Activated CD8-positive, alpha-beta memory T cell treated with anti-CD3 and anti-CD28 coated beads for 4 hours (primary cell): ENCODE data around the gene HCCS.
"Not testable (repeated sequence)": the region's sequence is repeated elsewhere in the genome, so short reads cannot be mapped to it uniquely, and the experiment has no call there.

Source experiments
- DNase-seq, 2 donors: peaks; one replicate each; pipeline ENCODE4 v3.0.0-alpha.2; 2020; ENCODE audit warnings: low read depth in 2 of 2

The HCCS gene

DNA sequence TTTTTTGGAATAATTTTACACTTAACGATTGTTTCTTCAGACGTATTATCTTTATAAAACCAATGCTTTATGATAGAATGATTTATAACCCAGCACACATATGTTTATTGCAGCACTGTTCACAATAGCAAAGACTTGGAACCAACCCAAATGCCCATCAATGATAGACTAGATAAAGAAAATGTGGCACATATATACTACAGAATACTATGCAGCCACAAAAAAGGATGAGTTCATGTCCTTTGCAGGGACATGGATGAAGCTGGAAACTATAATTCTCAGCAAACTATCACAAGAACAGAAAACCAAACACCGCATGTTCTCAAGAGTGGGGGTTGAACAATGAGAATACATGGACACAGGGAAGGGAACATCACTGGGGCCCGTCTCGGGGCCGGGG, 12.0 kb downstream of the HCCS start:
- DNase-seq, result not testable (repeated sequence)

- no peak for DNase-seq
Measured at GRCh38 chrX:11124112-11124511, 13.0 kb downstream of the HCCS start.

GRCh38 chrX:11125060-11125459, 13.9 kb downstream of the HCCS start:
- DNase-seq, result no peak

DNA sequence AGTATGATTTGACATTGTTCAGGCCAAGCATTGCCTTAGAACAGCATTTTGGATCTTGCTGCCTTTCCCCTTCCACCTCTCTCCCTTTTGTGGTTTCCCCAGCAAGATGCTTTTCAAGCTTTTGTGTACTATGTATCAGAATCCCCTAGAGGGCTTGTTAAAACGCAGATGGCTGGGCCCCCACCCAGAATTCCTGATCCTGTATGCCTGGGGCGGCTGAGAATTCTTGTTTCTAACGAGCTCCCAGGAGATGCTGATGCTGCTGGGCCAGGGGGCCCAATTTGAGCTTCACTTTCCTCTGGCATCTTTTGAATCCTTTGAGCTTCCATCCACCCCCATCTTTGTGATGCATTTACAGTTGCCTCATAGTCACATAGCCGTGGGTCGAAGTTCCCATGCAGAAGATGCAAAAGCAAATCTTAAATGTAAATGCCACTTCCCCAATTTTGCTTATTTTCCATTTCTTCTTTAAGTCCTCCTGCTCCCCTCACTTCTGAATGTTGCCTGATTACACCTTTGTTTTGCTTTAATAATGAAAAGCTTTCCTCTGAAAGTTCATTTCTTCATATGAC, 18.5 kb downstream of the HCCS start:
- no peak for DNase-seq

- no peak for DNase-seq
Measured at GRCh38 chrX:11130136-11130535, 19.0 kb downstream of the HCCS start.

- DNase-seq, result no peak
Measured at GRCh38 chrX:11131146-11131545, 20.0 kb downstream of the HCCS start.

DNA sequence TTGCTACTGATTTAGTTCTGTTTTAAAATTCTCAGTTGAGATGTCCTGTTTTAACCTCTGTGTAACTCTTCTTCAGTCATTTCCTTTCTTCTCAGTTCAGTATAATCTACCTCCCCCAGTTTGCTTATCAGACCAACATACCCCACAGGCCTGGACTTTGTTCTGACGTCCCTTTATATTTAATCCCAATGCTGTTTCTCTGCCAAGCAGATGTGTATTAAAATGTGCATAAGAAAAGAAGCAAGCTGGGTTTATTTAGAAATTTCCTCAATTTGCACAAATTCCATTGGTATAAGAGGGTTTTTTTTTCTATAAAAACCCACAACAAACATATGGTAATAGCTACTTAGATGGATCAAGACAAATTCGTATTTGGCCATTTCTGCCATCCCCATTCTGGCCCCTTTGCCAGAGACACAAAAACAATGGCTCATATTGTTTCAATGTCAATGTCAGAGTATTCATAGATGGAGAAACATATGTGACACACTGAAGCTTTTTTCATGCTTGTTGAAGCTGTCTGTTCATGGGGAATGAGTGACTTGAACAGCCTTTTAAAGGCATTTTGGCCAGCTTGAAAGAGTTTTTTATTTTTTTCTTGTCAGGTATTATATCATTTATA, 24.5 kb downstream of the HCCS start:
- DNase-seq, result no peak

GRCh38 chrX:11137543-11138139, 26.5 kb downstream of the HCCS start:
- DNase-seq, result no peak

GRCh38 chrX:11138498-11139390, 27.6 kb downstream of the HCCS start:
- DNase-seq, result no peak

- DNase-seq, result peak; percentile 2 to 6
Measured at GRCh38 chrX:11143931-11144678, 33.0 kb downstream of the HCCS start.

DNA sequence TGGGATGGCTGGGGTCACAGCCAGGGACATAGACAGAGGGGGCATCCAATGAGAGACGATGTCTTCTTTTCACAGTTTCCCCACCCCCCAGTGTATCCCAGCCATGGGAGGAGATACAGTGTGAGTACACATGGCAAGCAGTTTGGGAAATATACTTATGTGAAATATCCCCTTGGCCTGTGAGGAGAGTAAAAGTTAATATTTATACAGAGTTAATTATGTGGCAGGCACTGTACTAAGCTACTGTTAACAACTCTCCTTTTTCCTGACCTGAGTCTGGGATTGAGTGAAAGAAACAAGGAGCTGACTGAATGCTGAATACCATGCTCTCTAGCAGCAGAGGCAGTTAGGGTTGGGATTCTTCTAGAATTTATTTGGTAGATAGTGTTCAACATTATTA, 35.3 kb downstream of the HCCS start:
- no peak for DNase-seq

GRCh38 chrX:11148401-11148800, 37.3 kb downstream of the HCCS start:
- DNase-seq, result no peak

DNA sequence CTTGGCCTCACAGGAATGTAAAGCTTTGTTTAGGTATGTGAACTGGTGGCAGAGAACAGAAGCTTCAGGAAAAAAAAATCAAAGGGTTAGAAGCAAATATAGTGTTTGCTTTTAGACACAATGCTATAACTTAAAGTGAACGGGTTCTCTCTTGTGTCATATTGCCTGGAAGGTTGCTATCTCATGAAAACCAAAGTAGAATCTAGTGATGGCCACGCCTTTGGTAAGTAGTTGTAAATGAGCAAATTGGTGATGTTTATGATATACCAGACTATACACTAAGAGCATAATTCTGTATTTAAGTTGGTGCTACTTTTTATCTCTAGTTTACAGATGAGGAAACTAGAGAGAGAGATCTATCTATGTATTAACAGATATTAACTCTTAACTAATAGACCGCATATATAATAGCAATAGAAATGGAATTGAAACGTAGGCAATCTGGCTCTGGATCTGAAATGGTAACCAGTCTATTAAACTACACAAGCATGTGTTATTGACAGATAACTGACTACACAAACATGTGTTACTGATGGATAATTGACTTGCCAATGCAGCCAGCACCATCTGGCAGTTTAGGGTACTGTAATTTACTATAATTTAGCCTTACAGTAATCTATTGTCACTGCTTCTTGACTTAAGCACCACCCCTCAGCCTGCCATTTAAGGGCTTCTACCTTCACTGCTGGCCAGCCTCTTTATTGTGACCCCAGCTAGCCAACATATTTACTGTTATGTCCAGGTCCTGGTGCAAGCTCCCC, 40.8 kb downstream of the HCCS start:
- DNase-seq, result no peak

DNA sequence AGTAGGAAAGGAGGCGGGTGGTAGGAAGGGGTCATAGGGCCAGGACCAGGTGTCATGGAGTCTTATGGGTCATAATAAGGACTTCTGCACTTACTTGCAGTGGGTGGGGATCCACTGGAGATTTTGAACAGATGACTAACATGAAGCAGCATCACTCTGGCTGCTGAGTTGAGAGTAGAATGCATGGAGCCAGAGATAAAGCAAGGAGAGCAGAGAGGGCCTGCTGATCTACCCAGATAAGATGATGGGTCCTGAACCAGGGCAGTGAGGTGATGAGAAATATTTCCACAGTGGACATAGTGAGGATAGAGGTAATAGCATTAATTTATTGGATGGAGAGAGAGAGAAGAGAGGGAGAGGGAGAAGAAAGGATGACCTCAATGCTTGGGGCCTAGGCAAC, 48.0 kb downstream of the HCCS start:
- no peak for DNase-seq

- no peak for DNase-seq
Measured at GRCh38 chrX:11164433-11164832, 53.3 kb downstream of the HCCS start.

DNA sequence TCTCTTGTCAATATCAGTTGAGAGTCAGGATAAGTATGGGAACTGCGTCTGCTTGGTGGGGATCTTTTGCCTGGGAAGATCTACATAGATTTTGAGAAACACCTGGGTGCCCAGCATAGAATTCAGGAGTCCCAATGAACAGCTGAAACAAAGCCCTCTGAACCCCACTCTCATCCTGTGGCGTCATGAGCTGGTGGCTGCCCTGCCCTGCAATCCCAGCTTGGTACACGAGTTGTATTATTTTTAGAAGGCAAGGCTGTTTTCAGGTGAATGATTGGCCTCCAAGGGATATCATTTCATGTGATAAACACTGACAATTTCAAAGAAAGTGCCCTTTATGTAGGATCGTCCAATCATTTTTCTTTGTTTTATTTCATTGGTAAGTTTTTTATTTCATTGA, 60.8 kb downstream of the HCCS start:
- no peak for DNase-seq

DNA sequence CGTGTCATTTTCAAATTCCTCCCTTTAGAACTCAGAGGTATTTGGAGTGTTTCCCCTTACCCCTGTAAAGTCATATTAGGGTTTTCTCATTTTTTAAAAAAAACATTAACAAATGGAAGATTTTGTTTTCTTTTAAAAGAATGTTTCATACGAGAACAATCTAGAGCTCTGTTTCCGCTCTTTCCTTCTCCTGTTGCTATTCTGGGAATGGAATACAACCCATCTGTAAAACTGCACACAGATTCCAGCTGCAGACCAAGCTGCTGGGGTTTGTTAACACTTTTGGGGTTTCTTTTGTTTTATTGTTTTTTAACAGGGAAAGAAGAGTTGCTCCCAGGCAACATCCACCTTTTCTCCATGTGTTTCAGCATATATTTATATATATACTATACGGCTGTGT, 61.3 kb downstream of the HCCS start:
- DNase-seq, result no peak
